ENCODE measurements around the gene CRCP. TPM values are rescaled to one million over a fixed set of nuclear protein-coding genes. Genes with fewer than 3 reads are reported as not detected.

CRCP gene
- total RNA-seq, 1 donor from 2014 or later, result 32.4 TPM

DNA sequence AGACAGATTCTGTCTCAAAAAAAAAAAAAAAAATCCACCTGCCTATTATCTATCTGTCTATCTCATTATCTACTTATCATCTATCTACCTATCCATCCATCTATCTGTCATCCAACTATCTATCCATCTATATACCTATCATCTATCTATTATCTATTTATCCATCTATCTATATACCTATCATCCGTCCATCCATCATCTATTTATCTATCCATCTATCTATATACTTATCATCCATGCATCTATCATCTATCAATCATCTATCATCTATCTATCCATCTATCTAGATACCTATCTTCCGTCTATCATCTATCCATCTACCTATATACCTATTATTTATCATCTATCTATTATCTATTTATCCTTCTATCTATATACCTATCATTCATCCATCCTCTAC, 74.0 kb downstream of the CRCP start:
- peaks cover 4% of the 10 kb centered on the region for H3K27me3 Mint-ChIP-seq
- peaks cover 7% of the 10 kb centered on the region for H3K4me1 Mint-ChIP-seq (ENCODE audit: low read depth)
- peaks cover 3% of the 10 kb centered on the region for H3K9me3 Mint-ChIP-seq (ENCODE audit: low read depth)
- H3K4me3 Mint-ChIP-seq (ENCODE audit: low read depth), result no peak overlapping the region
- DNase-seq (ENCODE audit: low spot score, unreplicated experiment), result no peak
- TF ChIP-seq, protein P1, sequence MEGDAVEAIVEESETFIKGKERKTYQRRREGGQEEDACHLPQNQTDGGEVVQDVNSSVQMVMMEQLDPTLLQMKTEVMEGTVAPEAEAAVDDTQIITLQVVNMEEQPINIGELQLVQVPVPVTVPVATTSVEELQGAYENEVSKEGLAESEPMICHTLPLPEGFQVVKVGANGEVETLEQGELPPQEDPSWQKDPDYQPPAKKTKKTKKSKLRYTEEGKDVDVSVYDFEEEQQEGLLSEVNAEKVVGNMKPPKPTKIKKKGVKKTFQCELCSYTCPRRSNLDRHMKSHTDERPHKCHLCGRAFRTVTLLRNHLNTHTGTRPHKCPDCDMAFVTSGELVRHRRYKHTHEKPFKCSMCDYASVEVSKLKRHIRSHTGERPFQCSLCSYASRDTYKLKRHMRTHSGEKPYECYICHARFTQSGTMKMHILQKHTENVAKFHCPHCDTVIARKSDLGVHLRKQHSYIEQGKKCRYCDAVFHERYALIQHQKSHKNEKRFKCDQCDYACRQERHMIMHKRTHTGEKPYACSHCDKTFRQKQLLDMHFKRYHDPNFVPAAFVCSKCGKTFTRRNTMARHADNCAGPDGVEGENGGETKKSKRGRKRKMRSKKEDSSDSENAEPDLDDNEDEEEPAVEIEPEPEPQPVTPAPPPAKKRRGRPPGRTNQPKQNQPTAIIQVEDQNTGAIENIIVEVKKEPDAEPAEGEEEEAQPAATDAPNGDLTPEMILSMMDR (IDR thresholded peaks at IDR 0.05; ENCODE audit: unreplicated experiment), result no peak
- H3K36me3 Mint-ChIP-seq (ENCODE audit: insufficient read depth), result no peaks in the 10 kb centered on the region
- no peak overlapping the region for H3K27ac Mint-ChIP-seq

DNA sequence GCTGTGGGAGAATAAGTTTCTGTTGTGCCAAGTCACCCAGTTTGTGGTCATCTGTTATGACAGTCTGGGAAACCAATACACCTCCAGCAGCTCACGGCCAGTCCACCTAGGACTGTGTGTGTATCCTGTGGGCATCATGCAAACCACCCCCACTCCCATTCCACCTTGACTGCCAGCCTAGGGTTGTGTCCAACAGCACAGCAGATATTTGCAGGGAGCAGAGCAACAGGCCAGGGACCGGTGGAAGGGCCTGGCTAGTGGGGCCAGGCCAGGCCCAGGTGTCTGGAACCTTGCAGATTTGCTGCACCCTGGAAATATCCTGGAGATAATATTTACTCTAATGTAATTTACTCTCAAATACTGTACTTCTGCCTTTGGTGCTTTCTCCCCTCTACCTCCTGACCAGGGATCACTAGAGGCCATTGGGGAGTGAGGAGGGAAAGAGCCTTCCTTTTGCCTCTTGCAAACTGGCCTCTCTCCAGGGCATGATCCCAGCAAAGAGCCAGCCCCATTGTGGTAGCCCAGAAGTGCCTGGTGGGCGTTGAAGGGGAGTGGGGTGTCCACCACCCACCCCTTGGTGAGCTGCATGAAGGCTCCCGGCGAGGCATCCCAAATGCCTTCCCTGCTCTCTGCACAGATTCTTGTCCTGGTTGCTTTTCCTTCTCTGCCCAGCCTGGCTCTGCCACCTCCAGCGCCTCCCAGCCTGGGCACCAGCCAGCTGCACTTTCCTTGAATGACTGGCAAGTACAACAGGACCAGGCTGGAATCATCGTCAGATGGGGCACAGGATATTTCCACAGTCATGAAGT, 75.3 kb downstream of the CRCP start:
- no peaks in the 10 kb centered on the region for H3K36me3 Mint-ChIP-seq (ENCODE audit: insufficient read depth)
- H3K4me3 Mint-ChIP-seq (ENCODE audit: low read depth), result no peak overlapping the region
- no peak for DNase-seq (ENCODE audit: low spot score, unreplicated experiment)
- peaks cover 4% of the 10 kb centered on the region for H3K4me1 Mint-ChIP-seq (ENCODE audit: low read depth)
- no peak overlapping the region for H3K27ac Mint-ChIP-seq
- TF ChIP-seq, protein P1 (IDR thresholded peaks at IDR 0.05; ENCODE audit: unreplicated experiment), result no peak
- H3K27me3 Mint-ChIP-seq, result peaks cover 4% of the 10 kb centered on the region
- peaks cover 3% of the 10 kb centered on the region for H3K9me3 Mint-ChIP-seq (ENCODE audit: low read depth)

DNA sequence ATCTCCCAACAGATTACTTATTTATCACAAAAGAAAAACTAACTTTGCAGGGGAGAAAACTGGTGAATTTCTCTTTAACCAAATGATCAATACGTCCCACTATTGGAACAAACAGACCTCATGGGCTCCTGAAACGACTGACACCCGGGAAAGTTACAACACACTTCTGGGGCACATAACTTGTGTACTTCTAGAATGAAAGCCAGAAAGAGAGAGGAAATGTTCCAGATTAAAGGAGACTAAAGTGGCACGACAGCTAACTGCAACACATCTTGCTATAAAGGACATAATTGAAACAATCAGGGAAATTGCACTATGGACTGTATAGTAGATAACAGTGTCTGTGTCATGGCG, 75.8 kb downstream of the CRCP start:
- no peak for DNase-seq (ENCODE audit: low spot score, unreplicated experiment)
- Mint-ChIP-seq H3K27me3 (peaks cover 4% of the 10 kb centered on the region), H3K36me3 (ENCODE audit: insufficient read depth) (no peaks in the 10 kb centered on the region), H3K27ac (no peak overlapping the region), H3K9me3 (ENCODE audit: low read depth) (peaks cover 3% of the 10 kb centered on the region), H3K4me3 (ENCODE audit: low read depth) (no peak overlapping the region), H3K4me1 (ENCODE audit: low read depth) (peaks cover 4% of the 10 kb centered on the region)
- TF ChIP-seq, protein P1 (IDR thresholded peaks at IDR 0.05; ENCODE audit: unreplicated experiment), result no peak

DNA sequence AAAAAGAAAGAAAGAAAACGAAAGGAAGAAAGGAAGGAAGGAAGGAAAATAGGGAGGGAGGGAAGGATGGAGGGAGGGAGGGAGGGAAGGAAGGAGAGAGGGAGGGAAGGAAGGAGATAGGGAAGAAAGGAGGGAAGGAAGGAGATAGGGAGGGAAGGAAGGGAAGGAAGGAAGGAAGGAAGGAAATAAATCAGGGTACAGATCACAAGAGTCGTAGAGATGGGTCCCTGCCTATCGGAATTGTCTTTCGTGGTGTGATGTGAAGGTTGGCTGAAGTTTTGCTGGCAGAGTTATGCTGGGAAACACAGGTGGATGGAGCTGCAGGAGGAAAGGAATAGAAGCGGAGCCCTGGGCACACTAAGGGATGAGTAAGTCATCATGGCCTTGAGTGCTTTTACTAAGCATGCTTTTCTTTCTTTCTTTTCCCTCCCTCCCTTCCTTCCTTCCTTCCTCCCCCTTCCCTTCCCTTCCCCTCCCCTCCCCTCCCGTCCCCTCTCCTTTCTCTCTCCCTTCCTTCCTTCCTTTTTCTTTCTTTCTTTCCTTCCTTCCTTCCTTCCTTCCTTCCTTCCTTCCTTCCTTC, 78.6 kb downstream of the CRCP start:
- no peak overlapping the region for H3K4me3 Mint-ChIP-seq (ENCODE audit: low read depth)
- H3K9me3 Mint-ChIP-seq (ENCODE audit: low read depth), result no peaks in the 10 kb centered on the region
- peaks cover 4% of the 10 kb centered on the region for H3K27me3 Mint-ChIP-seq
- H3K36me3 Mint-ChIP-seq (ENCODE audit: insufficient read depth), result no peaks in the 10 kb centered on the region
- TF ChIP-seq, protein P1 (IDR thresholded peaks at IDR 0.05; ENCODE audit: unreplicated experiment), result no peak
- DNase-seq (ENCODE audit: low spot score, unreplicated experiment), result no peak
- no peak overlapping the region for H3K27ac Mint-ChIP-seq
- peaks cover 4% of the 10 kb centered on the region for H3K4me1 Mint-ChIP-seq (ENCODE audit: low read depth)

DNA sequence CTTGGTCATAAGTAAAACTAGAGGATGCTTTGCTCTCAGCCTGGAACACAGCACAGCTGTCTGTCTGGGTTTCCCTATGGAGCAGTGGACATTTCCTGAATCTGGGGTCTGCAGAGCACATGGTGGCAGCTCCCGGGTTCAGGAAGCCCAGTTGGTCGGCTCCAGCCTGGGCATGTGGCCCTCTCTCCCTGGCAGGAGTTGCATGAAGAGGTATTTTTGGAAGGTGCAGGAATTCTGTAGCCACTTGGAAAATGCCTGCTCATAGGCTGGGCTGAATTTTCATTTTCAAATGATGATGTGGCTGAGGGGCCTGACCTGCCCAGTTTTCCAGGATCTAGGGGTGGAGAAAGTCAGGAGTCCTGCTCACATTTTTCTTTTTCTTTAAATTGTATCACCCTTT, 83.8 kb downstream of the CRCP start:
- TF ChIP-seq, protein P1 (IDR thresholded peaks at IDR 0.05; ENCODE audit: unreplicated experiment), result no peak
- no peaks in the 10 kb centered on the region for H3K9me3 Mint-ChIP-seq (ENCODE audit: low read depth)
- no peaks in the 10 kb centered on the region for H3K27me3 Mint-ChIP-seq
- H3K4me3 Mint-ChIP-seq (ENCODE audit: low read depth), result no peak overlapping the region
- no peak overlapping the region for H3K27ac Mint-ChIP-seq
- no peak for DNase-seq (ENCODE audit: low spot score, unreplicated experiment)
- H3K36me3 Mint-ChIP-seq (ENCODE audit: insufficient read depth), result no peaks in the 10 kb centered on the region
- H3K4me1 Mint-ChIP-seq (ENCODE audit: low read depth), result no peaks in the 10 kb centered on the region

Data from progenitor cell of endocrine pancreas (in vitro differentiated cells).